ENCODE results near the gene ZNF253. TPM values are rescaled to one million over a fixed set of nuclear protein-coding genes. Genes with fewer than 3 reads are reported as not detected.
A peak's percentile ranks its signal among the peaks of the same experiment; 100 is the strongest.

ZNF253 gene
- total and polyA plus RNA-seq, 9 of the 15 experiments (the other 6 are each of a cell fraction or from before 2014, with no cell fraction given) = 4.0 to 14.4 (median 7.5) TPM

GRCh38 chr19:19865750-19866610 is at the start of gene ZNF253 (continued):
- TF ChIP-seq ZNF668 (CRISPR knock-in tag; IDR thresholded peaks at IDR 0.05) (no peak), CHAMP1 (IDR thresholded peaks at IDR 0.05) (peak; percentile 85), ZNF146 (CRISPR knock-in tag; IDR thresholded peaks at IDR 0.05; ENCODE audit: unreplicated experiment) (no peak), ZNF217 (CRISPR knock-in tag; IDR thresholded peaks at IDR 0.05) (no peak), MCM5 (IDR thresholded peaks at IDR 0.05; ENCODE audit: low read depth) (no peak), KLF16 (IDR thresholded peaks at IDR 0.05) (no peak), BCOR (IDR thresholded peaks at IDR 0.05) (no peak), GTF2B (IDR thresholded peaks at IDR 0.05; ENCODE audit: extremely low read depth, insufficient read length) (peak; percentile 66), SUPT5H (IDR thresholded peaks at IDR 0.05) (peak; percentile 95), RUNX1 (IDR thresholded peaks at IDR 0.05; ENCODE audit: low read depth) (no peak), CBFA2T2 (conservative IDR thresholded peaks at IDR 0.05) (no peak), MBD2 (IDR thresholded peaks at IDR 0.05; ENCODE audit: borderline replicate concordance, low read depth) (peak; percentile 87), KAT2B (IDR thresholded peaks at IDR 0.05; ENCODE audit: low read depth, low read length) (no peak), SMARCA5 (IDR thresholded peaks at IDR 0.05) (no peak), ZKSCAN1 (IDR thresholded peaks at IDR 0.05; ENCODE audit: low read depth, low read length) (0 out of 2 replicates have a peak, but pooled peaks have one; percentile 17), HCFC1 (IDR thresholded peaks at IDR 0.05; ENCODE audit: low read depth, low read length) (no peak), NEUROD1 (IDR thresholded peaks at IDR 0.05; ENCODE audit: borderline replicate concordance, low read depth, low read length, partially characterized antibody) (no peak)
- TF ChIP-seq, protein P1, sequence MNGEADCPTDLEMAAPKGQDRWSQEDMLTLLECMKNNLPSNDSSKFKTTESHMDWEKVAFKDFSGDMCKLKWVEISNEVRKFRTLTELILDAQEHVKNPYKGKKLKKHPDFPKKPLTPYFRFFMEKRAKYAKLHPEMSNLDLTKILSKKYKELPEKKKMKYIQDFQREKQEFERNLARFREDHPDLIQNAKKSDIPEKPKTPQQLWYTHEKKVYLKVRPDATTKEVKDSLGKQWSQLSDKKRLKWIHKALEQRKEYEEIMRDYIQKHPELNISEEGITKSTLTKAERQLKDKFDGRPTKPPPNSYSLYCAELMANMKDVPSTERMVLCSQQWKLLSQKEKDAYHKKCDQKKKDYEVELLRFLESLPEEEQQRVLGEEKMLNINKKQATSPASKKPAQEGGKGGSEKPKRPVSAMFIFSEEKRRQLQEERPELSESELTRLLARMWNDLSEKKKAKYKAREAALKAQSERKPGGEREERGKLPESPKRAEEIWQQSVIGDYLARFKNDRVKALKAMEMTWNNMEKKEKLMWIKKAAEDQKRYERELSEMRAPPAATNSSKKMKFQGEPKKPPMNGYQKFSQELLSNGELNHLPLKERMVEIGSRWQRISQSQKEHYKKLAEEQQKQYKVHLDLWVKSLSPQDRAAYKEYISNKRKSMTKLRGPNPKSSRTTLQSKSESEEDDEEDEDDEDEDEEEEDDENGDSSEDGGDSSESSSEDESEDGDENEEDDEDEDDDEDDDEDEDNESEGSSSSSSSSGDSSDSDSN (IDR thresholded peaks at IDR 0.05; ENCODE audit: borderline replicate concordance in 1 of 2, low read depth in 2 of 2, low read length in 2 of 2) = no peak; a peak in 1 of 4 replicates
- TF ChIP-seq, protein P2, sequence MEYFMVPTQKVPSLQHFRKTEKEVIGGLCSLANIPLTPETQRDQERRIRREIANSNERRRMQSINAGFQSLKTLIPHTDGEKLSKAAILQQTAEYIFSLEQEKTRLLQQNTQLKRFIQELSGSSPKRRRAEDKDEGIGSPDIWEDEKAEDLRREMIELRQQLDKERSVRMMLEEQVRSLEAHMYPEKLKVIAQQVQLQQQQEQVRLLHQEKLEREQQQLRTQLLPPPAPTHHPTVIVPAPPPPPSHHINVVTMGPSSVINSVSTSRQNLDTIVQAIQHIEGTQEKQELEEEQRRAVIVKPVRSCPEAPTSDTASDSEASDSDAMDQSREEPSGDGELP (CRISPR knock-in tag; IDR thresholded peaks at IDR 0.05; ENCODE audit: borderline replicate concordance) = peak; percentile 68

Measured in K562 (cell line).